HG02938 (cell line): Measurements from ENCODE around the gene TNNI2.

Experiments used
- ATAC-seq: cut with Tn5 transposase; IDR thresholded peaks from one replicate; pipeline ENCODE4 v1.9.1; 2021; ENCODE audit warnings: mild to moderate bottlenecking, moderate library complexity; ENCODE audit not compliant: unreplicated experiment

TNNI2 gene

GRCh38 chr11:1832211-1832919, 6.4 kb upstream of the TNNI2 start:
- no peak for ATAC-seq

- no peak for ATAC-seq
These were observed 5.9 kb upstream of the TNNI2 start for GRCh38 chr11:1832920-1833295.

- no peak for ATAC-seq
These were observed 4.6 kb upstream of the TNNI2 start for GRCh38 chr11:1834062-1834610.

GRCh38 chr11:1834779-1835670, 3.8 kb upstream of the TNNI2 start, which contains the start of gene SYT8:
Gene SYT8, plus strand, starts transcription at chr11:1834990. Its CDS starts 116 bp downstream, at chr11:1835106.
- ATAC-seq: no peak

- no peak for ATAC-seq
These were observed 3.1 kb upstream of the TNNI2 start for GRCh38 chr11:1835671-1836010.

- ATAC-seq: no peak
These were observed 2.5 kb upstream of the TNNI2 start for GRCh38 chr11:1836011-1836945.

GRCh38 chr11:1837171-1838076, 1.4 kb upstream of the TNNI2 start:
- ATAC-seq: peak; percentile 57

GRCh38 chr11:1838077-1838425, 730 bp upstream of the TNNI2 start:
- no peak for ATAC-seq

- ATAC-seq: no peak
These were observed 583 bp downstream of the TNNI2 start for GRCh38 chr11:1839204-1839923.

- no peak for ATAC-seq
These were observed 1.4 kb downstream of the TNNI2 start for GRCh38 chr11:1839924-1840779.

- no peak for ATAC-seq
These were observed 2.1 kb downstream of the TNNI2 start for GRCh38 chr11:1840780-1841480.

GRCh38 chr11:1841511-1842148, 2.8 kb downstream of the TNNI2 start:
- no peak for ATAC-seq

GRCh38 chr11:1842149-1843097, 3.6 kb downstream of the TNNI2 start:
- ATAC-seq: no peak

GRCh38 chr11:1843098-1843473, 4.3 kb downstream of the TNNI2 start:
- ATAC-seq: no peak

- ATAC-seq: no peak
These were observed 5.0 kb downstream of the TNNI2 start for GRCh38 chr11:1843796-1844195.
